ENCODE measurements around the gene SPINK1. TPM values are rescaled to one million over a fixed set of nuclear protein-coding genes. Genes with fewer than 3 reads are reported as not detected.
"Not testable (repeated sequence)": the region's sequence is repeated elsewhere in the genome, so short reads cannot be mapped to it uniquely, and the experiment has no call there.

The SPINK1 gene
- total RNA-seq, 1 donor from 2014 or later: not detected

DNA sequence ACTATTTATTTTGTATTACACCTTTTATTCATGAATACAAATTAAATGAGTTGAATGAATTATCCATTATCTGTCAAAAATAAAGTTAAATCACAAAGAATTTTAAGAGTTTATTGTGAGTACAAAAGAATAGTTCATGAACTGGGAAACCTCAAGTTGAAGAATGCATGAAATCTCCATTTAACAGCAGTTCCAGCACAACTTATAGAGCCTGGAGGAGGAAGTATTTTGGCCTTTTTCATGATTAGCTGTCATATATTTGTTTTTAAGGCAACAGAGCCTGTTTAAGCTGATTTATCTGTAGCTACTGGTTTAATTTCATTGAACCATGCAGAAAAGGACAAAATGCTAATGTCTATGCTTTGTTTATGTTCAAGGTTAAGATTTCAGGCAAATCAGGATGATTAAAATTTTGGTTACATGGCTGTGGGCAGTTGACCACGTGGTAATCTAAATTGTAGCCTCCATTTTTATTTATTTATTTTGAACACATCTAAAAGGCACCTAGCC is 12.2 kb downstream of the SPINK1 start:
- H3K4me1 Mint-ChIP-seq (ENCODE audit: low read depth): no peaks in the 10 kb centered on the region
- DNase-seq (ENCODE audit: low spot score): no peak
- intact Hi-C loops (cut with micrococcal nuclease): no loop called here
- peaks cover 27% of the 10 kb centered on the region for H3K27me3 Mint-ChIP-seq (ENCODE audit: low read depth)
- no peaks in the 10 kb centered on the region for H3K9me3 Mint-ChIP-seq
- no peak overlapping the region for H3K27ac Mint-ChIP-seq
- no peak overlapping the region for H3K4me3 Mint-ChIP-seq (ENCODE audit: low read depth)
- no peaks in the 10 kb centered on the region for H3K36me3 Mint-ChIP-seq (ENCODE audit: low read depth)

DNA sequence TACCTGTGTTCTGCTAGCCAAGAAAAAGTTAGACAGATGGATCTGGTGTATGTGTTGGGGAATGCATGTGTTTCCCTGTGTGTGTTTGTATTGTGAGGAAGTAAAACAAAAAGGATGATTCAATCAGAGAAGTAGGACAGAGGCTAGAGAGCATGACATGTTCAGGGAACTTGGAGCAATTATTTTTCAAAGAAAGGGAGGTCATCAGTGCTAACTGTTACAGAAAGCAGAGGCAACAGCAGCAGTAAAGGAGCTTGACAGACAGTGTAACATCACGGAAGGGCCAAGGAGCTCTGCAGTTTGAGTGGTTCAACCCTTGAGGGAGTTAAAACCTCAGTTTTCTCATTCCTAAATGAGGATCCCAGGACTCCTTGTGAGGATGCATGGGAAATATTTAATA is 13.2 kb downstream of the SPINK1 start:
- Mint-ChIP-seq H3K4me1 (ENCODE audit: low read depth) (no peaks in the 10 kb centered on the region), H3K36me3 (ENCODE audit: low read depth) (no peaks in the 10 kb centered on the region), H3K9me3 (no peaks in the 10 kb centered on the region), H3K27me3 (ENCODE audit: low read depth) (peaks cover 29% of the 10 kb centered on the region), H3K4me3 (ENCODE audit: low read depth) (no peak overlapping the region), H3K27ac (no peak overlapping the region)
- DNase-seq (ENCODE audit: low spot score): no peak
- intact Hi-C loops (cut with micrococcal nuclease): no loop called here

DNA sequence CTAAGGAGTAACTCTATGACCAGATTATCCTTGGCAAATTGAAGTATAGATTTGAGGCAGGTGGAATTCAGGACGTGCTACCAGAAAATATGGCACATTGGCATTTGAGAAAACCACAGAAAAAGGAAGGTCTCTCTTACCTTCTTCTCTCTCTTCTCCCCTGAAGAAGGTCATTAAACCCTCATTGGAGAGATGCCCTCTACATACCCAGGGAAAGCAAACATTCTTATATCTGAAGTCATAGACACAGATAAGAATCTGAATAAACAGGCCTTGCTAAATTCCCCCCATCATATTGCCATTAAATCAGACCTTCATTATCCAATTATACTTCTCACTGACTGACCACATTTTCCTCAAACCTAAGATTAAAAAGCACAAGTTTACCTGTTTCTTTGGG is 17.8 kb downstream of the SPINK1 start:
- intact Hi-C loops (cut with micrococcal nuclease): no loop called here
- Mint-ChIP-seq H3K4me3 (ENCODE audit: low read depth) (no peak overlapping the region), H3K27me3 (ENCODE audit: low read depth) (peaks cover 27% of the 10 kb centered on the region), H3K9me3 (no peaks in the 10 kb centered on the region), H3K36me3 (ENCODE audit: low read depth) (no peaks in the 10 kb centered on the region), H3K27ac (no peak overlapping the region), H3K4me1 (ENCODE audit: low read depth) (no peaks in the 10 kb centered on the region)
- no peak for DNase-seq (ENCODE audit: low spot score)

DNA sequence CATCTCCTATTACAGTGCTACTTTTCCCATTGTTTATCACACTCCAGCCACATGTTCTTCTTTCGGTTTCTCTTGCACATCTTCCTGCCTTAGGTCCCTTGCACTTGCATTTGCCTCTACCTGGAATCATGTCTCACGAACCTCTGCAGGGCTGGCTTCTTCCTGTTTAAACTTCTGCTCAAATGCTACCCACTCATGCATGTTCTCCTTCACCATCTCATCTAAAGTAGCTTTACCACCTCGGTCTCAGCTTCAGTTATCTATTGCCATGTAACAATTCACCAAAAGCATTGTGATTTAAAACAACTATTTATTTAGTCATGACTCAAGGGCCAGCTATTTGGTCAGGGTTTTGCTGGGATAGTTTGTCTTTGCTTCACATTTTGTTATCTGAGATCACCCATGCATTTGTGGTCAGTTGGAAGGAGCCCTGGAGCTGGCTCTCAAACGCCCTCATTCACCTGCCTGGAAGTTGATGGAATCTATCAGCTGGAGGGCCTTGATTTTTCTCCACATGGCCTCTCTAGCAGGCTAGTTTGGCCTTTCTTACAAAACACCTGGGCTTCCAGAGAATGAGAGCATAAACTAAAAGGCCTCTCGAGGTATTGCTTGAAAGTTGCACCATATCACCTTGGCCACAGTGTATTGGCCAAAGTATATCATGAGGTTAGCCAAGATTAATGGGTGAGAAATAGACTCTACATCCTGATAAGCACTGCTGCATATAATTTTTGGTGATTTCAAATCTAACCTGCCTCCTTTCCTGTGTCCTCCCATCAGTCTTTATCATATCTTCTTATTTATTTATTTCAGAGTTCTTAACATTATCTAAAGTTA is 21.4 kb downstream of the SPINK1 start:
- no peak overlapping the region for H3K27ac Mint-ChIP-seq
- no peaks in the 10 kb centered on the region for H3K9me3 Mint-ChIP-seq
- peaks cover 10% of the 10 kb centered on the region for H3K27me3 Mint-ChIP-seq (ENCODE audit: low read depth)
- peaks cover 7% of the 10 kb centered on the region for H3K4me1 Mint-ChIP-seq (ENCODE audit: low read depth)
- no peak overlapping the region for H3K4me3 Mint-ChIP-seq (ENCODE audit: low read depth)
- DNase-seq (ENCODE audit: low spot score): no peak
- no peaks in the 10 kb centered on the region for H3K36me3 Mint-ChIP-seq (ENCODE audit: low read depth)
- intact Hi-C loops (cut with micrococcal nuclease): no loop called here

DNA sequence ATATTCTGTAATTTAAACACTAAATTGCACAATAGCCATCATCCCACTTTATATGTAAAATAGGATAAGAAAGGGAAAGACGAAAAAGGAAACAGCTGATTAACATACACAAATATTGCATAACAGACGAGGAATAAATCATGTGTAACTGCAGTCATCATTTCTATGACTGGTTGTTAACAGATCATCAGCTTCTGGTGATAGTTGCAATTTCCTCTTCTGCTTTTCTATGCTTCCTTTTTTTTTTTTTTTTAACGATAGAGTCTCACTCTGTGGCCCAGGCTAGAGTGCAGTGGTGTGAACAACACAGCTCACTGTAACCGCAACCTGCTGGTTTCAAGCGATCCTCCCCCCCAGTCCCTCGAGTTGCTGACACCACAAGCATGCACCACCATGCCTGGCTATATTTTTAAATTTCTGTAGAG is 26.4 kb downstream of the SPINK1 start:
- peaks cover 14% of the 10 kb centered on the region for H3K27me3 Mint-ChIP-seq (ENCODE audit: low read depth)
- intact Hi-C loops (cut with micrococcal nuclease): no loop called here
- H3K9me3 Mint-ChIP-seq: no peaks in the 10 kb centered on the region
- H3K27ac Mint-ChIP-seq: no peak overlapping the region
- peaks cover 11% of the 10 kb centered on the region for H3K4me1 Mint-ChIP-seq (ENCODE audit: low read depth)
- H3K4me3 Mint-ChIP-seq (ENCODE audit: low read depth): no peak overlapping the region
- no peak for DNase-seq (ENCODE audit: low spot score)
- no peaks in the 10 kb centered on the region for H3K36me3 Mint-ChIP-seq (ENCODE audit: low read depth)

DNA sequence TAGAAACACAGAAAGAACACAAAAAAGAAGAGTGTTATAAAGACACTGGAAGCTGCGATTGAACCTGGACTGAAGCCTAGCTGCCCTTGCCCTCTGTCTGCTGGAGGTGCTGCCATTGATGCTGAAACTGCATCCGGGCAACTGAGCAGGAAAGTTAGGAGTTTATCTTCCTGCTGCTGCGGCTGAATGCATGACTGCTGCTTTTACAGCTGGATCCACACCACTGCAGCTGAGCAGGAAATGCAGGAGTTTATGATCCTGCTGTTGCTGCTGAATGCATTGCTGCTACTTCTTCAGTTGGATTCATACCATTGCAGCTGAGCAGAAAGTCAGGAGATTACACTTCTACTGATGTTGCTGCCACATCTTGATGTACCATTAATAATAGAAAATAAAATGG is 27.1 kb downstream of the SPINK1 start:
- no peak overlapping the region for H3K27ac Mint-ChIP-seq

DNA sequence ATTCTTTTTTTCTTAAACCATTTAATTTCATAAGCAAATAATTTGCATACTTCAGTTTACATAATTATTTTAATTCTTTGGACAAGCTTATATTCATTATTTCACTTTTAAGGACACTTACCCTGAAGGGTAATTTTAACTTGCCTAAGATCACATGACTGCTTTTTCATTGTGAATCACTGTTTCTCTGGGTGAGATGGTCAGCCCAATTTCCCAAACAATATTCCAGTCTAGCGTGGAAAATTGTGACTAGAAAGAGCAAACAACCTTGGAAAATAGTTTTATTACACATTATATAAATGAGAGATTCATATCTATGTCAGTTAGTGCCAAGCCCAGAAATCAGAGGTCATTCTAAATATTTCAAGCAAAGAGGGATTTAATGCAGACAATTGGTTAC is 27.5 kb downstream of the SPINK1 start:
- Mint-ChIP-seq H3K4me3 (ENCODE audit: low read depth) (no peak overlapping the region), H3K27ac (no peak overlapping the region), H3K27me3 (ENCODE audit: low read depth) (peaks cover 16% of the 10 kb centered on the region), H3K4me1 (ENCODE audit: low read depth) (peaks cover 11% of the 10 kb centered on the region), H3K36me3 (ENCODE audit: low read depth) (no peaks in the 10 kb centered on the region), H3K9me3 (no peaks in the 10 kb centered on the region)
- no peak for DNase-seq (ENCODE audit: low spot score)
- intact Hi-C loops (cut with micrococcal nuclease): no loop called here

More for the DNA sequence above, 27.1 kb downstream of the SPINK1 start:
- no peak overlapping the region for H3K4me3 Mint-ChIP-seq (ENCODE audit: low read depth)
- intact Hi-C loops (cut with micrococcal nuclease): no loop called here
- H3K27me3 Mint-ChIP-seq (ENCODE audit: low read depth): peaks cover 16% of the 10 kb centered on the region
- H3K36me3 Mint-ChIP-seq (ENCODE audit: low read depth): no peaks in the 10 kb centered on the region
- no peak for DNase-seq (ENCODE audit: low spot score)
- peaks cover 11% of the 10 kb centered on the region for H3K4me1 Mint-ChIP-seq (ENCODE audit: low read depth)
- no peaks in the 10 kb centered on the region for H3K9me3 Mint-ChIP-seq

DNA sequence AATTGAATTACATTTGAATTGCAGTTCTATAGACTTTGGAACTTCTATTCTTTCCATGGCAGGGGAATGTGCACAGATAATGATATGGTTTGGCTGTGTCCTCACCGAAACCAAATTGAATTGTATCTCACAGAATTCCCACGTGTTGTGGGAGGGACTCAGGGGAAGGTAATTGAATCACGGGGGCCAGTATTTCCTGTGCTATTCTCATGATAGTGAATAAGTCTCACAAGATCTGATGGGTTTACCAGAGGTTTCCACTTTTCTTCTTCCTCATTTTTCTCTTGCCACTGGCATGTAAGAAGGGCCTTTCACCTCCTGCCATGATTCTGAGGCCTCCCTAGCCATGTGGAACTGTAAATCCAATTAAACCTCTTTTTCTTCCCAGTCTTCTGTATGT is 28.3 kb downstream of the SPINK1 start:
- DNase-seq (ENCODE audit: low spot score); H3K27ac Mint-ChIP-seq; H3K9me3 Mint-ChIP-seq; intact Hi-C loops (cut with micrococcal nuclease); H3K4me3 Mint-ChIP-seq (ENCODE audit: low read depth); H3K36me3 Mint-ChIP-seq (ENCODE audit: low read depth): not testable (repeated sequence)
- Mint-ChIP-seq H3K27me3 (ENCODE audit: low read depth) (peaks cover 16% of the 10 kb centered on the region), H3K4me1 (ENCODE audit: low read depth) (peaks cover 11% of the 10 kb centered on the region)

DNA sequence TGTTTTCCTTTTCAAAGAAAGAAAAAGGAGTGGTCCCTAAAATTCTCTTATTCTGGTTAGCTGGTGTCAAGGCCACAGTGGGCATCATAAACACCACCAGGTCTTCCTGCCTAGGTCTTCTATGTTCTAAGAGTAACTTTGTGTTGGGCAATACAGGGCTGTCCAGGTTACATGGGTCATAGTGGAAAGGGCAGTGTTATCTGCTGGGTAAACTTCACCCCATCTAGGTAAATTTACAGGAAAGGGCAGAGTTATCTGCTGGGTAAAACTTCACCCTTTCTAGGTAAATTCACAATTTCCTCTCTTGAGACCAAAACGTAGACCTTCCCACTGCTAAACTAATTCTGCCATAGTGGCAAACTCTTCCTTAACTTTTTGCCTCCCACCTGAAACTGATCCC is 30.0 kb downstream of the SPINK1 start:
- no peaks in the 10 kb centered on the region for H3K36me3 Mint-ChIP-seq (ENCODE audit: low read depth)
- peaks cover 19% of the 10 kb centered on the region for H3K27me3 Mint-ChIP-seq (ENCODE audit: low read depth)
- peaks cover 11% of the 10 kb centered on the region for H3K4me1 Mint-ChIP-seq (ENCODE audit: low read depth)
- no peak overlapping the region for H3K4me3 Mint-ChIP-seq (ENCODE audit: low read depth)
- DNase-seq (ENCODE audit: low spot score): no peak
- H3K9me3 Mint-ChIP-seq: no peaks in the 10 kb centered on the region
- H3K27ac Mint-ChIP-seq: no peak overlapping the region
- intact Hi-C loops (cut with micrococcal nuclease): no loop called here

DNA sequence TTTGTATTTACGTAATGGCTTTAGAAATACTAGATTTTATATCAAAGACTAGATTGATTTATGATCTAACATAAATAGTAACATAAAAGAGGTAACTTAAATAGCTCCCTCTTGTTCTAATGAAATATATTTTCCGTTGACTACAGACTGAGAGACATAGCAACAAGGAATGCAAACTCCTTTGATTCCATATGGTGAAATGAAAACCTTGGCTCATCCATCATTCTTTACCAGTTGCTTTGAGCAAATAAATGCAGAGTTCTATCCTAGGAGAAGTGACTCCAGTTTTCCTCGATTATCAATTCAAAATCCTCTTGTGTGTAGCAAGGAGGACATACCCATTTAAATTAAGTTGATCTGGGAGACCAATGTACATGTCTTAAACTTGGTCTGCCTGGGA is 31.0 kb downstream of the SPINK1 start:
- Mint-ChIP-seq H3K27me3 (ENCODE audit: low read depth) (peaks cover 22% of the 10 kb centered on the region), H3K4me1 (ENCODE audit: low read depth) (peaks cover 8% of the 10 kb centered on the region), H3K9me3 (no peaks in the 10 kb centered on the region)

DNA sequence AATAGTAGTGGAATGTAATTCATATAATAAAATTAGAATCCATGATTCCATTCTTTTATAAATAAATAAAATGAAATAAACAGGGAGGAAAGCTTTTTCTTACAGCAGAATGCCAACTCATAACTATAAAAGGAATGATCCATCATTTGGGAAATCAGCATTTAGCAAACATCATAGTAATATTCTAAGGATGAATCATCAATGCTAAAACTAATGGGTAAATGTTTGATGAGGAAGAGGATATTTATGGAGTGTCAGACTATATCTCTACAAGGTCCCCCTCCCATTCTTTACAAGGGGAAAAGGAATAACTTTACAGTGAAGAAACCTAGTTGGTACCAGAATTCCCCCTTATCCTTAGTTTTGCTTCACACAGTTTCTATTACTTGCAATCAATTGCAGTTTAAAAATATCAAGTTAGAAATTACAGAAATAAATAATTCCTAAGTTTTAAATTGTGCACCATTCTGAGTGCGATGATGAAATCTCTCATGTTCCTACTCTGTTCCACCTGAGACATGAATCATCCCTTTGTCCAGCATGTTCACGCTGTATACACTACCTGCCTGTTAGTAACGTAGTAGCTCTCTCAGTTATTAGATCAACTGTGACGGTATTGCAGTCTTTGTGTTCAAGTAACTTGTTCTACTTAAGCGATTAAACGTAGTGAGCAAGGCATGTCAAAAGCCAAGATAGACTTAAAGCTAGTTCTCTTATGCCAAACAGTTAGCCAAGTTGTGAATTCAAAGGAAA is 34.7 kb downstream of the SPINK1 start:
- H3K27ac Mint-ChIP-seq: no peak overlapping the region
- no peak for DNase-seq (ENCODE audit: low spot score)
- H3K36me3 Mint-ChIP-seq (ENCODE audit: low read depth): no peaks in the 10 kb centered on the region
- peaks cover 19% of the 10 kb centered on the region for H3K27me3 Mint-ChIP-seq (ENCODE audit: low read depth)
- no peaks in the 10 kb centered on the region for H3K4me1 Mint-ChIP-seq (ENCODE audit: low read depth)
- intact Hi-C loops (cut with micrococcal nuclease): no loop called here
- H3K4me3 Mint-ChIP-seq (ENCODE audit: low read depth): no peak overlapping the region
- no peaks in the 10 kb centered on the region for H3K9me3 Mint-ChIP-seq

More for the DNA sequence above, 31.0 kb downstream of the SPINK1 start:
- no peak overlapping the region for H3K27ac Mint-ChIP-seq
- no peak for DNase-seq (ENCODE audit: low spot score)
- intact Hi-C loops (cut with micrococcal nuclease): no loop called here
- H3K4me3 Mint-ChIP-seq (ENCODE audit: low read depth): no peak overlapping the region
- H3K36me3 Mint-ChIP-seq (ENCODE audit: low read depth): no peaks in the 10 kb centered on the region

DNA sequence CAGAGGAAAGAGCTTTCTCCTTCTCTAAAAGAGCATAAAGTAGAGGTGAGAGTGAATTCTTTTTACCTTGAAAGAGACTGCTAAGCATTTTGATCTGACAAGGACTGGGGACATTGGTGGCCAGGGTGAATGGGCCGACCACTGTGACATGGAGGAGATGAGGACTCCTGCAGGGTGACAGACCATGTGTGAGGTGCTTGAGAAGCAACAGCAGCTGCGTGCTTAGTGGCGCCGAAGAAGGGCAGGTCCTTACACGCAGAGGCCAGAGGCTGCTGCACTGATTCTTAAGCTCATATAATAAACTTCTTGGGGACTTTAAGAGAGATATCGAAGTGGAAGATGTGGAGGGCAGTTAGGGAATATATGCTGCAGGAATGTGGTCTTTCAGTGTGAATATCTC is 40.3 kb downstream of the SPINK1 start:
- Mint-ChIP-seq H3K4me3 (ENCODE audit: low read depth) (no peak overlapping the region), H3K36me3 (ENCODE audit: low read depth) (no peaks in the 10 kb centered on the region), H3K4me1 (ENCODE audit: low read depth) (no peaks in the 10 kb centered on the region), H3K27ac (no peak overlapping the region), H3K27me3 (ENCODE audit: low read depth) (peaks cover 21% of the 10 kb centered on the region), H3K9me3 (no peaks in the 10 kb centered on the region)
- DNase-seq (ENCODE audit: low spot score): no peak
- intact Hi-C loops (cut with micrococcal nuclease): no loop called here

DNA sequence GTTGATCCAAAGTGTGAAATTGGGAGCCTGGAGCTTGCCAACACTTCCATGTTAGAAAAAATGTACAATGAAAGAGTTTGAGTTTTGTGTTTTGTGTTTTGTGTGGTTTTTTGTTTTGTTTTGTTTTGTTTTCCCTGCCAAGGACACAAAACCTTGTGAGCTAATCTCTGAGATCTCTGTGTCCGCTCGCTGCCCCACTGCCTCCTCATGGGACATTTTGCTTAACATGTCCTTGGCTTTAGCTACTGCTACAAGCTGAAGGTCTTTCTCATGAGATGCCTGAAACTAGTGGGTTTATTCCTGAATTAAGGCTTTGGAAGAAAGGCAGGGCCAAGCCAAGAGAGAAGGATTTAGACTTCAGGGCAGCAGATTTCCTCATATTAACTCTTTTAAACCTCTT is 41.7 kb downstream of the SPINK1 start:
- intact Hi-C loops (cut with micrococcal nuclease): no loop called here
- DNase-seq (ENCODE audit: low spot score): no peak
- Mint-ChIP-seq H3K9me3 (no peaks in the 10 kb centered on the region), H3K36me3 (ENCODE audit: low read depth) (no peaks in the 10 kb centered on the region), H3K27me3 (ENCODE audit: low read depth) (peaks cover 17% of the 10 kb centered on the region), H3K4me3 (ENCODE audit: low read depth) (no peak overlapping the region), H3K27ac (no peak overlapping the region), H3K4me1 (ENCODE audit: low read depth) (no peaks in the 10 kb centered on the region)

All from activated T-helper 2 cell treated with anti-CD3 and anti-CD28 coated beads, Interferon-gamma antibody, Interleukin-2, Interleukin-4, amounts not matched to agents 10 μg/mL and 5 μg/mL and 100 μg/mL, durations not matched to agents 14 hours and 24 hours and 36 hours (primary cell).